ENCODE results near the gene PPP1R14D.

The PPP1R14D gene

GRCh38 chr15:40826423-40827075 is 2.0 kb downstream of the PPP1R14D start:
- Histone ChIP-seq H3K9me2 (replicated peaks; ENCODE audit: insufficient read depth, low read length) (no peaks in the 10 kb centered on the region), H3K9me3 (replicated peaks; ENCODE audit: insufficient read depth, low read length) (no peaks in the 10 kb centered on the region), H3K27me3 (replicated peaks; ENCODE audit: insufficient read depth, low read length) (no peaks in the 10 kb centered on the region), H4K20me1 (ENCODE audit: insufficient read depth, low read length) (no peaks in the 10 kb centered on the region), H3K79me2 (ENCODE audit: low read length) (no peaks in the 10 kb centered on the region), H3K27ac (ENCODE audit: low read length) (no peak overlapping the region), H3K4me1 (ENCODE audit: low read length) (peaks cover 5% of the 10 kb centered on the region; the same call in 1 of the 2 replicates), H2AFZ (ENCODE audit: low read length) (no peak overlapping the region), H3K9ac (ENCODE audit: low read length) (no peak overlapping the region), H3F3A (ENCODE audit: insufficient read depth, low read length) (no peaks in the 10 kb centered on the region; the same call in 1 of the 2 replicates), H3K4me3 (ENCODE audit: low read length) (no peak overlapping the region), H3K4me2 (ENCODE audit: low read depth, low read length) (no peak overlapping the region), H3K36me3 (replicated peaks; ENCODE audit: insufficient read depth, low read length) (no peaks in the 10 kb centered on the region)
- TF ChIP-seq EZH2 (optimal IDR thresholded peaks at IDR 0.05; ENCODE audit: low read depth, low read length), result no peak
- TF ChIP-seq, protein P1, sequence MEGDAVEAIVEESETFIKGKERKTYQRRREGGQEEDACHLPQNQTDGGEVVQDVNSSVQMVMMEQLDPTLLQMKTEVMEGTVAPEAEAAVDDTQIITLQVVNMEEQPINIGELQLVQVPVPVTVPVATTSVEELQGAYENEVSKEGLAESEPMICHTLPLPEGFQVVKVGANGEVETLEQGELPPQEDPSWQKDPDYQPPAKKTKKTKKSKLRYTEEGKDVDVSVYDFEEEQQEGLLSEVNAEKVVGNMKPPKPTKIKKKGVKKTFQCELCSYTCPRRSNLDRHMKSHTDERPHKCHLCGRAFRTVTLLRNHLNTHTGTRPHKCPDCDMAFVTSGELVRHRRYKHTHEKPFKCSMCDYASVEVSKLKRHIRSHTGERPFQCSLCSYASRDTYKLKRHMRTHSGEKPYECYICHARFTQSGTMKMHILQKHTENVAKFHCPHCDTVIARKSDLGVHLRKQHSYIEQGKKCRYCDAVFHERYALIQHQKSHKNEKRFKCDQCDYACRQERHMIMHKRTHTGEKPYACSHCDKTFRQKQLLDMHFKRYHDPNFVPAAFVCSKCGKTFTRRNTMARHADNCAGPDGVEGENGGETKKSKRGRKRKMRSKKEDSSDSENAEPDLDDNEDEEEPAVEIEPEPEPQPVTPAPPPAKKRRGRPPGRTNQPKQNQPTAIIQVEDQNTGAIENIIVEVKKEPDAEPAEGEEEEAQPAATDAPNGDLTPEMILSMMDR (IDR thresholded peaks at IDR 0.05; ENCODE audit: low read length), result no peak
- TF ChIP-seq EZH2phosphoT487 (IDR thresholded peaks at IDR 0.05; ENCODE audit: low read length), result no peak
- DNase-seq, result no peak

- no peaks in the 10 kb centered on the region for H3K27me3 ChIP-seq (replicated peaks; ENCODE audit: insufficient read depth, low read length)
- no peak overlapping the region for H3K27ac ChIP-seq (ENCODE audit: low read length)
- H3K4me3 ChIP-seq (ENCODE audit: low read length), result no peak overlapping the region
Observed at GRCh38 chr15:40825661-40826422, 2.7 kb downstream of the PPP1R14D start.

GRCh38 chr15:40823572-40824343 is 4.8 kb downstream of the PPP1R14D start:
- no peak for DNase-seq

More at GRCh38 chr15:40825661-40826422, 2.7 kb downstream of the PPP1R14D start:
- Histone ChIP-seq H3F3A (ENCODE audit: insufficient read depth, low read length) (no peaks in the 10 kb centered on the region; the same call in 1 of the 2 replicates), H3K9me2 (replicated peaks; ENCODE audit: insufficient read depth, low read length) (no peaks in the 10 kb centered on the region), H4K20me1 (ENCODE audit: insufficient read depth, low read length) (no peaks in the 10 kb centered on the region), H3K36me3 (replicated peaks; ENCODE audit: insufficient read depth, low read length) (no peaks in the 10 kb centered on the region), H3K9me3 (replicated peaks; ENCODE audit: insufficient read depth, low read length) (no peaks in the 10 kb centered on the region), H3K4me1 (ENCODE audit: low read length) (peaks cover 4% of the 10 kb centered on the region; the same call in 1 of the 2 replicates), H3K9ac (ENCODE audit: low read length) (no peak overlapping the region), H2AFZ (ENCODE audit: low read length) (no peak overlapping the region), H3K4me2 (ENCODE audit: low read depth, low read length) (no peak overlapping the region), H3K79me2 (ENCODE audit: low read length) (no peaks in the 10 kb centered on the region)
- TF ChIP-seq EZH2phosphoT487 (IDR thresholded peaks at IDR 0.05; ENCODE audit: low read length) (no peak), EZH2 (optimal IDR thresholded peaks at IDR 0.05; ENCODE audit: low read depth, low read length) (no peak)
- TF ChIP-seq, protein P1 (IDR thresholded peaks at IDR 0.05; ENCODE audit: low read length), result no peak
- no peak for DNase-seq

More at GRCh38 chr15:40823572-40824343, 4.8 kb downstream of the PPP1R14D start:
- Histone ChIP-seq H2AFZ (ENCODE audit: low read length) (no peak overlapping the region), H4K20me1 (ENCODE audit: insufficient read depth, low read length) (no peaks in the 10 kb centered on the region), H3K9ac (ENCODE audit: low read length) (no peak overlapping the region), H3K4me3 (ENCODE audit: low read length) (no peak overlapping the region), H3K27me3 (replicated peaks; ENCODE audit: insufficient read depth, low read length) (no peaks in the 10 kb centered on the region), H3K27ac (ENCODE audit: low read length) (no peak overlapping the region), H3K9me3 (replicated peaks; ENCODE audit: insufficient read depth, low read length) (no peaks in the 10 kb centered on the region), H3K79me2 (ENCODE audit: low read length) (no peaks in the 10 kb centered on the region), H3K4me1 (ENCODE audit: low read length) (no peaks in the 10 kb centered on the region), H3K4me2 (ENCODE audit: low read depth, low read length) (no peak overlapping the region), H3F3A (ENCODE audit: insufficient read depth, low read length) (no peaks in the 10 kb centered on the region), H3K9me2 (replicated peaks; ENCODE audit: insufficient read depth, low read length) (no peaks in the 10 kb centered on the region), H3K36me3 (replicated peaks; ENCODE audit: insufficient read depth, low read length) (no peaks in the 10 kb centered on the region)
- TF ChIP-seq, protein P1 (IDR thresholded peaks at IDR 0.05; ENCODE audit: low read length), result no peak
- TF ChIP-seq EZH2phosphoT487 (IDR thresholded peaks at IDR 0.05; ENCODE audit: low read length), result no peak
- TF ChIP-seq EZH2 (optimal IDR thresholded peaks at IDR 0.05; ENCODE audit: low read depth, low read length), result no peak

Data from MM.1S (cell line).